Activated naive CD4-positive, alpha-beta T cell treated with anti-CD3 and anti-CD28 coated beads, Interleukin-2, amount 50 U/mL, for 24 hours (primary cell): ENCODE measurements around the gene ANK3.

Experiments
- H3K27ac Mint-ChIP-seq: one replicate; pipeline ENCODE4 v1.8.0; 2021; ENCODE audit warnings: mild to moderate bottlenecking, mixed read lengths
- H3K27me3 Mint-ChIP-seq: one replicate; pipeline ENCODE4 v1.8.0; 2021; ENCODE audit warnings: mixed read lengths
- H3K36me3 Mint-ChIP-seq: one replicate; pipeline ENCODE4 v1.8.0; 2021; ENCODE audit warnings: mixed read lengths
- H3K4me1 Mint-ChIP-seq: one replicate; pipeline ENCODE4 v1.8.0; 2021; ENCODE audit warnings: mixed read lengths
- H3K4me3 Mint-ChIP-seq: one replicate; pipeline ENCODE4 v1.8.0; 2021; ENCODE audit warnings: mild to moderate bottlenecking, mixed read lengths
- H3K9me3 Mint-ChIP-seq: one replicate; pipeline ENCODE4 v1.8.0; 2021; ENCODE audit warnings: mixed read lengths

ANK3 gene

GRCh38 chr10:60200682-60201053, 189.0 kb downstream of the ANK3 start:
- H3K4me3 Mint-ChIP-seq, result no peak overlapping the region
- H3K9me3 Mint-ChIP-seq, result no peaks in the 10 kb centered on the region
- H3K27ac Mint-ChIP-seq, result no peak overlapping the region
- no peaks in the 10 kb centered on the region for H3K27me3 Mint-ChIP-seq
- peaks cover 2% of the 10 kb centered on the region for H3K36me3 Mint-ChIP-seq
- no peaks in the 10 kb centered on the region for H3K4me1 Mint-ChIP-seq

- Mint-ChIP-seq H3K36me3 (peaks cover 2% of the 10 kb centered on the region), H3K27me3 (no peaks in the 10 kb centered on the region), H3K4me3 (no peak overlapping the region), H3K27ac (no peak overlapping the region), H3K9me3 (no peaks in the 10 kb centered on the region), H3K4me1 (no peaks in the 10 kb centered on the region)
Observed at GRCh38 chr10:60200012-60200681, 189.5 kb downstream of the ANK3 start.

- Mint-ChIP-seq H3K9me3 (no peaks in the 10 kb centered on the region), H3K27me3 (no peaks in the 10 kb centered on the region), H3K4me3 (no peak overlapping the region), H3K36me3 (peaks cover 7% of the 10 kb centered on the region), H3K4me1 (no peaks in the 10 kb centered on the region), H3K27ac (no peak overlapping the region)
Observed at GRCh38 chr10:60197206-60197605, 192.5 kb downstream of the ANK3 start.

GRCh38 chr10:60194421-60194820, 195.3 kb downstream of the ANK3 start:
- Mint-ChIP-seq H3K36me3 (peaks cover 17% of the 10 kb centered on the region), H3K4me1 (no peaks in the 10 kb centered on the region), H3K27me3 (no peaks in the 10 kb centered on the region), H3K9me3 (no peaks in the 10 kb centered on the region), H3K27ac (no peak overlapping the region), H3K4me3 (no peak overlapping the region)

GRCh38 chr10:60192946-60193345, 196.7 kb downstream of the ANK3 start:
- Mint-ChIP-seq H3K4me1 (no peaks in the 10 kb centered on the region), H3K9me3 (no peaks in the 10 kb centered on the region), H3K4me3 (no peak overlapping the region), H3K36me3 (peaks cover 17% of the 10 kb centered on the region), H3K27me3 (no peaks in the 10 kb centered on the region), H3K27ac (no peak overlapping the region)

- Mint-ChIP-seq H3K9me3 (no peaks in the 10 kb centered on the region), H3K4me1 (no peaks in the 10 kb centered on the region), H3K27ac (no peak overlapping the region), H3K4me3 (no peak overlapping the region), H3K27me3 (no peaks in the 10 kb centered on the region), H3K36me3 (peaks cover 20% of the 10 kb centered on the region)
Observed at GRCh38 chr10:60189861-60190475, 199.7 kb downstream of the ANK3 start.

- no peak overlapping the region for H3K27ac Mint-ChIP-seq
- H3K27me3 Mint-ChIP-seq, result no peaks in the 10 kb centered on the region
- H3K4me3 Mint-ChIP-seq, result no peak overlapping the region
- H3K9me3 Mint-ChIP-seq, result no peaks in the 10 kb centered on the region
- H3K36me3 Mint-ChIP-seq, result peaks cover 15% of the 10 kb centered on the region
- H3K4me1 Mint-ChIP-seq, result no peaks in the 10 kb centered on the region
Observed at GRCh38 chr10:60188548-60188947, 201.1 kb downstream of the ANK3 start.

- Mint-ChIP-seq H3K4me1 (no peaks in the 10 kb centered on the region), H3K27ac (no peak overlapping the region), H3K9me3 (no peaks in the 10 kb centered on the region), H3K4me3 (no peak overlapping the region), H3K27me3 (no peaks in the 10 kb centered on the region), H3K36me3 (peaks cover 15% of the 10 kb centered on the region)
Observed at GRCh38 chr10:60187691-60188090, 202.0 kb downstream of the ANK3 start.

- Mint-ChIP-seq H3K27me3 (no peaks in the 10 kb centered on the region), H3K9me3 (no peaks in the 10 kb centered on the region), H3K27ac (no peak overlapping the region), H3K4me1 (no peaks in the 10 kb centered on the region), H3K4me3 (no peak overlapping the region), H3K36me3 (peaks cover 17% of the 10 kb centered on the region)
Observed at GRCh38 chr10:60186315-60187071, 203.2 kb downstream of the ANK3 start.

- Mint-ChIP-seq H3K27ac (no peak overlapping the region), H3K36me3 (peaks cover 10% of the 10 kb centered on the region), H3K4me3 (no peak overlapping the region), H3K9me3 (no peaks in the 10 kb centered on the region), H3K4me1 (no peaks in the 10 kb centered on the region), H3K27me3 (no peaks in the 10 kb centered on the region)
Observed at GRCh38 chr10:60185421-60185820, 204.3 kb downstream of the ANK3 start.

- no peak overlapping the region for H3K27ac Mint-ChIP-seq
- H3K4me1 Mint-ChIP-seq, result no peaks in the 10 kb centered on the region
- peaks cover 12% of the 10 kb centered on the region for H3K36me3 Mint-ChIP-seq
Observed at GRCh38 chr10:60182691-60183090, 207.0 kb downstream of the ANK3 start.

GRCh38 chr10:60176925-60177324, 212.8 kb downstream of the ANK3 start:
- no peaks in the 10 kb centered on the region for H3K4me1 Mint-ChIP-seq
- peaks cover 20% of the 10 kb centered on the region for H3K36me3 Mint-ChIP-seq
- H3K9me3 Mint-ChIP-seq, result no peaks in the 10 kb centered on the region
- no peaks in the 10 kb centered on the region for H3K27me3 Mint-ChIP-seq
- no peak overlapping the region for H3K27ac Mint-ChIP-seq
- H3K4me3 Mint-ChIP-seq, result no peak overlapping the region

More at GRCh38 chr10:60182691-60183090, 207.0 kb downstream of the ANK3 start:
- H3K27me3 Mint-ChIP-seq, result no peaks in the 10 kb centered on the region
- no peaks in the 10 kb centered on the region for H3K9me3 Mint-ChIP-seq
- H3K4me3 Mint-ChIP-seq, result no peak overlapping the region

- peaks cover 22% of the 10 kb centered on the region for H3K36me3 Mint-ChIP-seq
- no peaks in the 10 kb centered on the region for H3K9me3 Mint-ChIP-seq
- no peak overlapping the region for H3K4me3 Mint-ChIP-seq
- H3K27me3 Mint-ChIP-seq, result no peaks in the 10 kb centered on the region
- no peaks in the 10 kb centered on the region for H3K4me1 Mint-ChIP-seq
- no peak overlapping the region for H3K27ac Mint-ChIP-seq
Observed at GRCh38 chr10:60175441-60175971, 214.2 kb downstream of the ANK3 start.

- Mint-ChIP-seq H3K4me1 (no peaks in the 10 kb centered on the region), H3K27me3 (no peaks in the 10 kb centered on the region), H3K9me3 (no peaks in the 10 kb centered on the region), H3K27ac (no peak overlapping the region), H3K36me3 (peaks cover 20% of the 10 kb centered on the region), H3K4me3 (no peak overlapping the region)
Observed at GRCh38 chr10:60172363-60172990, 217.2 kb downstream of the ANK3 start.

- Mint-ChIP-seq H3K4me1 (no peaks in the 10 kb centered on the region), H3K27me3 (no peaks in the 10 kb centered on the region), H3K4me3 (no peak overlapping the region), H3K27ac (no peak overlapping the region), H3K9me3 (no peaks in the 10 kb centered on the region), H3K36me3 (peaks cover 16% of the 10 kb centered on the region)
Observed at GRCh38 chr10:60171436-60172013, 218.2 kb downstream of the ANK3 start.
